Ovary (tissue), 3 donors: ENCODE measurements around the gene CSMD2.

Experiments
- EP300 ChIP-seq: sonication (generic); formaldehyde crosslinking; IDR thresholded peaks from one replicate; pipeline ENCODE4 v1.6.1; 2017; ENCODE audit warnings: antibody characterized with exemption
- TF ChIP-seq, protein P1 (sequence below), 3 donors: fragments of 450-650 bp in 2 of 3; fragments of 200-600 bp in 1 of 3; IDR thresholded peaks; one replicate each; pipeline versions ENCODE4 v1.5.1 to v1.8.0; 2016 to 2022; ENCODE audit warnings: antibody characterized with exemption in 3 of 3, mild to moderate bottlenecking in 1 of 3
- donor health status: DM: no; HTN: no; CAD: no.

DNA sequence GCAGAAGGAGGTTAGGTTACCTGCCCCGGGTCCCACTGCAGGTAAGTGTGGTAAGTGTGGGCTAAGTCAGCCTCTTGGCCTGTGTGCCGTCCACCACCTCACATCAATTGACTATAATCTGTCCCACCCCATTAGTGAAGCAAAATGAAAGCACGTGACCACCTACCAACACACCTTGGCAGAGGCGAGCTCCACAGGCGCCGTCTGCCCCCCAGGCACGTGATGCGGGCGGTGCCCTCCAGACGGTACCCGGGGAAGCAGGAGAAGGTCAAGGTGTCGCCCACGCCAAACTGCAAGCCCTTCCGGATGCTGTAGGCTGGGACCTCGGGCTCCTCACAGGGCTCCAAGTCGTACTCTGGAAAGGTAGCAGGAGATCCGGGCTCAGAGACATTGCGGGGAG is 450.6 kb downstream of the CSMD2 start:
- TF ChIP-seq, protein P1, sequence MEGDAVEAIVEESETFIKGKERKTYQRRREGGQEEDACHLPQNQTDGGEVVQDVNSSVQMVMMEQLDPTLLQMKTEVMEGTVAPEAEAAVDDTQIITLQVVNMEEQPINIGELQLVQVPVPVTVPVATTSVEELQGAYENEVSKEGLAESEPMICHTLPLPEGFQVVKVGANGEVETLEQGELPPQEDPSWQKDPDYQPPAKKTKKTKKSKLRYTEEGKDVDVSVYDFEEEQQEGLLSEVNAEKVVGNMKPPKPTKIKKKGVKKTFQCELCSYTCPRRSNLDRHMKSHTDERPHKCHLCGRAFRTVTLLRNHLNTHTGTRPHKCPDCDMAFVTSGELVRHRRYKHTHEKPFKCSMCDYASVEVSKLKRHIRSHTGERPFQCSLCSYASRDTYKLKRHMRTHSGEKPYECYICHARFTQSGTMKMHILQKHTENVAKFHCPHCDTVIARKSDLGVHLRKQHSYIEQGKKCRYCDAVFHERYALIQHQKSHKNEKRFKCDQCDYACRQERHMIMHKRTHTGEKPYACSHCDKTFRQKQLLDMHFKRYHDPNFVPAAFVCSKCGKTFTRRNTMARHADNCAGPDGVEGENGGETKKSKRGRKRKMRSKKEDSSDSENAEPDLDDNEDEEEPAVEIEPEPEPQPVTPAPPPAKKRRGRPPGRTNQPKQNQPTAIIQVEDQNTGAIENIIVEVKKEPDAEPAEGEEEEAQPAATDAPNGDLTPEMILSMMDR (IDR thresholded peaks at IDR 0.05), result no peak
- TF ChIP-seq EP300, result no peak
